OCI-LY3 (cell line): Measurements from ENCODE around the gene MAP1LC3B2.

ENCODE experiments used
- CTCF ChIP-seq: fragments of 200-600, 300-600 bp; sonication (generic); IDR thresholded peaks from 2 replicates; pipeline ENCODE4 v1.5.1; 2014; ENCODE audit warnings: antibody characterized with exemption, low read length, low read depth
- EZH2phosphoT487 ChIP-seq: fragments of 200-600 bp; shearing (Covaris generic); IDR thresholded peaks from 2 replicates; pipeline ENCODE4 v1.6.1; 2018; ENCODE audit warnings: antibody characterized with exemption, mixed run types, low read depth

GRCh38 chr12:116556356-116556952 is 2.7 kb upstream of the MAP1LC3B2 start:
- TF ChIP-seq CTCF (no peak), EZH2phosphoT487 (no peak)
